ENCODE data around the gene LRFN5. TPM values are rescaled to one million over a fixed set of nuclear protein-coding genes. Genes with fewer than 3 reads are reported as not detected.

Gene LRFN5
- polyA plus RNA-seq, 3 donors, result not detected

DNA sequence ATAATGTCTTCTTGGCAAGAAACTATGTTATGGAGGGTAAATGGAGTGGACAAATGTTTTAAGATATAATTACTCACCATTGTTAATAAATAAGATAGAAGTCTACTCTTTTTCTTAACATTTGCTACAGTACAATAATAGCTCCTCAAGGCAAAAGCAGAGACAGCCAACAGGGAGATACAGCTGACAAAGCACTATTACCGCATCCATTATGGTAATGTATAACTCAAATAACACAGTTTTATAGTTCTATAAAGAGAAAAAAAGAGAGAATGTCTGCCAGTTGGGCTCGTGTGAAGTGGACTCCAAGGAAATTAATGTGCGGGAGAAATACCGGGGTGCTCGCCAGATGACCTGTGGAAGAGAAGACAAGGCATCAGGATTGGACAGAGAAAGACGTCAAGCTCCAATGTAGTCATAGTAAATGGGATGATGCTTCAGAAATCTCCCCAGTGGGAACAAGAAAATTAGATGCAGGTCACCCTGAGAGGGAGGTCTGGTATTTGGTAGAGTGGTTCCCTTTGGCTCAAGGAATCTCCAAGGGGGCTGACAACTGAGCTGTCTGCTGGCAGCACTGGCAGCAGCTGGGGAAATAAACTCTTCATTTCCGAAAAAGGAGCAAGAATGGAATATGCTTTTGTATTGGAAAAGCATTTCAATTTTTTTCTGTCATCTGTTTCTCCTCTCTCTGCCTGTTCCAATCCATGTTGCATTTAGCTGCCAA is 343.9 kb downstream of the LRFN5 start:
- WGBS (ENCODE audit: insufficient coverage), result 90% methylated on average over 5 of the region's 7 CpGs
- Mint-ChIP-seq H3K27ac (peak overlapping the region in 1 of 7 donors; percentile 75), H3K4me1 (no peaks in the 10 kb centered on the region), H3K9me3 (peaks cover 0 to 3% (median 2%) of the 10 kb centered on the region in 7 donors), H3K27me3 (ENCODE audit: low read depth in 3 of 3) (no peaks in the 10 kb centered on the region), H3K4me3 (no peak overlapping the region), H3K36me3 (no peaks in the 10 kb centered on the region)
- TF ChIP-seq, protein P1, sequence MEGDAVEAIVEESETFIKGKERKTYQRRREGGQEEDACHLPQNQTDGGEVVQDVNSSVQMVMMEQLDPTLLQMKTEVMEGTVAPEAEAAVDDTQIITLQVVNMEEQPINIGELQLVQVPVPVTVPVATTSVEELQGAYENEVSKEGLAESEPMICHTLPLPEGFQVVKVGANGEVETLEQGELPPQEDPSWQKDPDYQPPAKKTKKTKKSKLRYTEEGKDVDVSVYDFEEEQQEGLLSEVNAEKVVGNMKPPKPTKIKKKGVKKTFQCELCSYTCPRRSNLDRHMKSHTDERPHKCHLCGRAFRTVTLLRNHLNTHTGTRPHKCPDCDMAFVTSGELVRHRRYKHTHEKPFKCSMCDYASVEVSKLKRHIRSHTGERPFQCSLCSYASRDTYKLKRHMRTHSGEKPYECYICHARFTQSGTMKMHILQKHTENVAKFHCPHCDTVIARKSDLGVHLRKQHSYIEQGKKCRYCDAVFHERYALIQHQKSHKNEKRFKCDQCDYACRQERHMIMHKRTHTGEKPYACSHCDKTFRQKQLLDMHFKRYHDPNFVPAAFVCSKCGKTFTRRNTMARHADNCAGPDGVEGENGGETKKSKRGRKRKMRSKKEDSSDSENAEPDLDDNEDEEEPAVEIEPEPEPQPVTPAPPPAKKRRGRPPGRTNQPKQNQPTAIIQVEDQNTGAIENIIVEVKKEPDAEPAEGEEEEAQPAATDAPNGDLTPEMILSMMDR (IDR thresholded peaks at IDR 0.05), result no peak
- Histone ChIP-seq H3K4me3 (replicated peaks in 1 of 3; ENCODE audit: low read depth in 2 of 3, low read length in 3 of 3) (no peak overlapping the region), H3K9me3 (replicated peaks in 1 of 2; ENCODE audit: control insufficient read depth in 1 of 2, insufficient read depth in 1 of 2, low read length in 2 of 2) (no peaks in the 10 kb centered on the region), H3K27ac (ENCODE audit: low read depth in 1 of 2, low read length in 2 of 2) (no peak overlapping the region), H3K9ac (ENCODE audit: insufficient read depth, low read length, poor library complexity, severe bottlenecking) (no peak overlapping the region), H3K36me3 (replicated peaks in 1 of 2; ENCODE audit: control insufficient read depth in 1 of 2, insufficient read depth in 2 of 2, low read length in 2 of 2) (no peaks in the 10 kb centered on the region), H3K4me1 (ENCODE audit: control insufficient read depth in 1 of 2, insufficient read depth in 2 of 2, low read length in 2 of 2) (no peaks in the 10 kb centered on the region), H3K79me2 (ENCODE audit: insufficient read depth, low read length) (no peaks in the 10 kb centered on the region), H3K4me2 (replicated peaks; ENCODE audit: extremely low read depth, low read length, poor library complexity, severe bottlenecking) (no peak overlapping the region), H2AFZ (ENCODE audit: insufficient read depth, low read depth, low read length, poor library complexity, severe bottlenecking) (no peak overlapping the region), H3K27me3 (ENCODE audit: control insufficient read depth in 2 of 2, insufficient read depth in 2 of 2, low read length in 2 of 2) (no peaks in the 10 kb centered on the region), H4K20me1 (ENCODE audit: insufficient read depth, low read length) (no peaks in the 10 kb centered on the region)
- intact Hi-C loops (cut with micrococcal nuclease), result no loop called here
- DNase-seq, result no peak

Small RNA genes within 50 kb of the gene (small RNA-seq; reads per million reads assigned to genes)
- not detected for gene RF00322 (ENCODE audit: insufficient read length, low read depth)
